ENCODE measurements around the gene ADARB1. TPM values are rescaled to one million over a fixed set of nuclear protein-coding genes. Genes with fewer than 3 reads are reported as not detected.

Gene ADARB1
- total RNA-seq, 1 donor from 2014 or later, result 15.1 TPM

GRCh38 chr21:45103971-45104520 is 29.7 kb downstream of the ADARB1 start:
- ATAC-seq (peak; percentile 20), DNase-seq (ENCODE audit: missing footprints) (no peak)
- intact Hi-C loops (cut with DNase I), result loop anchor here (2.0 kb wide), 2 partner anchors 25 to 33 kb away; no protein-coding TSS in a partner anchor

DNA sequence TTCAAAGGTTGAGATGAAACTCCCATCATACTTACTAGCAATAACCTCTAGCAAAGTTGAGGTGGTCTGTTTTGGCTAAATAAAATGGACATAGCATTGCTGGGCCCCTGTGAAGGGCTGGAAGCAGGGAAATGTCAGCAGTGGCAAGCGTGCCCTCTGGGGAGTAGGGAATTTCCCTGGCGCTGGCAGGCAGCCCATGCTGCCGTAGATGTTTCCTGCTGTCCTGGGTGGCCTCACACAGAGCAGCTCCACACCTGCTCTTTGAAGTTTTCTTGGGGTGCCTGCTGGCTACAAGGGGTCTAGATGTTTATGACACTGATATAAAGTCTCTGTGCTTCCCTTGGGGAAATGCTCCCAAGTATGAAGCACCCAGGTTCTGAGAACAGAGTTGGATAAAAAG is 30.2 kb downstream of the ADARB1 start:
- peak; percentile 81 for ATAC-seq
- DNase-seq (ENCODE audit: missing footprints), result no peak
- intact Hi-C loops (cut with DNase I), result no loop called here

DNA sequence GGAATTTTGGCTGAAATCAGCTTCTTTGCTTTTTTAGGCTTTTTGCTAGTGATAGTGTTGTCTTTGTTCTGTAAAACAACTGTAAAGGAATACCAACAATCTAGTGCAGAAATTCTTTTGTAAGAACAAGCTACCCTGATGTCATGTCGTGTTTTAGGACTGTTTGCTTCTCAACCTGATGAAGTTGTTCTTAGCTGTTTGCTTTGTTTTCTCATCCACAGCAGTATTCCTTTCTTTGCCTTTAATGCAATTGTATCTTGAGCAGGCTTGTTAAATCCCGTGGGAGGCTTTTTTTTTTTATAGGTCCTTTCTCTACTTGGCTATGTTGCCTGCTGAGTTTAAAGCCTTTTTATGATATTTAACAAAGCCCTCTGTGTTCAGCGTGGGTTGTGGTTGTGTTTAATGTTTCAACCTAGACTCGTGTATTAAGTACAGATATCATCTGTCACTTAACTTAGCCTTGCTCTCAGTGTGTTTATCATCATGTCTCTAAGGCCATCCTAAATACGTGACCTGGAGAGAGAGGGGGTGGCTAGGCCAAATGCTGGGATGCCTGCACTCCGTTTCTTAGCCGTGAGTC is 31.6 kb downstream of the ADARB1 start:
- intact Hi-C loops (cut with DNase I), result no loop called here
- ATAC-seq, result no peak
- no peak for DNase-seq (ENCODE audit: missing footprints)

DNA sequence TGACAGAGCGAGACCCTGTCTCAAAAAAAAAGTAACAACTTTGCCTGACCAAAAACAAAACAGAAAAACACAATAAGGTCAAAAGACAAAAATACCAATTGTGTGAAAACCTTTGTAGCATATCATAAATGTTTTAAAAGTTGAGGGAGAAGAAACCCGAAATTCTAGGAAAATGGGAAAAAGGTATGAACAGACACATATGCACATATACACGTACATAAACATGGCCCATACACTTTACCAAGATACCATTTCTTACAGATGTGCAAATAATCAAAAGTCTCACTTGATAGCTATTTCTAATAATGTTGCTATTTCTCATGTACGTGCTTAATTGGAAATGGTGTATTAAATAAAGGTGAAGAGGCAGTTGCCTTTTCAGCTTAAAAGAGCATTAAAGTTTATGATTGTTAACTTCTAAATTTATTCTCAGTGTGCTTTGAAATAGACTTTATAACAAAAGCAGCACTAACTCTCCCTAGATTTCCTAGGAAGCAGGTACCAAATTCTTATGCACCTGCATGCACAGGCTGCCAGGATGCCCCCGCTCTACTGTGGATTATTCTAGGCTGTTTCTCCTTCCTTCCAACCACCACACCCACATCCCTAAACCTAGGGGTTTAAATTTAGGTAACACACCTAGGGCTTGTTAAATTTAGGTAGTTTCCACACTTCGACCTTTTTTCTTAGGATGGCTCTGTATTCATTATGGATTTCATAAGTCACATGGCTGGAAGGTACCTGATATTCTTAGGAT is 33.8 kb downstream of the ADARB1 start:
- DNase-seq (ENCODE audit: missing footprints) (no peak), ATAC-seq (no peak)
- intact Hi-C loops (cut with DNase I), result no loop called here

DNA sequence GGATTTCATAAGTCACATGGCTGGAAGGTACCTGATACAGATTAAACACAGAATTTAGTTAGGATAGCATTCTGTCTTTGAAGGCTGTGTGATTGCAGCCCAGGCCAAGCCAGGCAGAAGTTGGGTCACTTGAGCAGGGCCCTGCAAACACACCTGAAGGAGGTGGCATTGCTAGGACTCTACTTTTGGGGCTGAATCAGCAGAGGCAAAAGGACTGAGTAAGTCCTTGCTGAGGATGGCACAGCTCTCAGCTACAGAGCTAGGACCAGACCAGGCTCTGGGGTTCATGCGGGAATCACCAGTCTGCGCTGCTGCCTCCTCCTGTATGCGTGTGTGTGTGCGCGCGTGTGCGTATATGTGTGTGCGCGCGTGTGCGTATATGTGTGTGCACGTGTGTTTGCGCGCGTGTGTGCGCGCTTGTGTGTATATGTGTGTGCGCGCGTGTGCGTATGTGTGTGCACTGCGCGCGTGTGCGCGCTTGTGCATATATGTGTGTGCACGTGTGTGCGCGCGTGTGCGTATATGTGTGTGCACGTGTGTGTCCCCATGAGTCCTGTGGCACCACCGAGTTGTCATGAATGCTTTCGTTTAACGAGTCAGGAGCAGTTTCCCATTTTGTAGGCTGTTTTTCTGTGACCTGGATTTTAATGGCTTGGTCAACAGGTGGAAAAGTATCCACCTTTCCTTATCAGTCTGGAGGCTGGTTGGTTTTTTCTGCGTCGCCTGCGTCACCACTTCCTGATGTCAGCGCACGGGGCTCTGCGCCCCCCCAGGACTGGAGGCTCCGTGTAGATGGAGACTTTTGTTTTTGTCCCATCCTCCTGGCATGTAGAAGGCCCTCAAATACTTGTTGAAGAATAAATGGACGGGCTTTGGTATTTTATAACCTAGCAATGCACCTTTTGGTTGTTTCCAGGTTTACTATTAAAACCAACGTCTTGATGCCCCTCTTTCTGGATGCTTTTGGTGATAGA is 34.7 kb downstream of the ADARB1 start:
- intact Hi-C loops (cut with DNase I), result no loop called here
- DNase-seq (ENCODE audit: missing footprints) (no peak), ATAC-seq (no peak)

- DNase-seq (ENCODE audit: missing footprints) (no peak), ATAC-seq (no peak)
- intact Hi-C loops (cut with DNase I), result no loop called here
These were observed 35.6 kb downstream of the ADARB1 start for GRCh38 chr21:45109831-45110492.

DNA sequence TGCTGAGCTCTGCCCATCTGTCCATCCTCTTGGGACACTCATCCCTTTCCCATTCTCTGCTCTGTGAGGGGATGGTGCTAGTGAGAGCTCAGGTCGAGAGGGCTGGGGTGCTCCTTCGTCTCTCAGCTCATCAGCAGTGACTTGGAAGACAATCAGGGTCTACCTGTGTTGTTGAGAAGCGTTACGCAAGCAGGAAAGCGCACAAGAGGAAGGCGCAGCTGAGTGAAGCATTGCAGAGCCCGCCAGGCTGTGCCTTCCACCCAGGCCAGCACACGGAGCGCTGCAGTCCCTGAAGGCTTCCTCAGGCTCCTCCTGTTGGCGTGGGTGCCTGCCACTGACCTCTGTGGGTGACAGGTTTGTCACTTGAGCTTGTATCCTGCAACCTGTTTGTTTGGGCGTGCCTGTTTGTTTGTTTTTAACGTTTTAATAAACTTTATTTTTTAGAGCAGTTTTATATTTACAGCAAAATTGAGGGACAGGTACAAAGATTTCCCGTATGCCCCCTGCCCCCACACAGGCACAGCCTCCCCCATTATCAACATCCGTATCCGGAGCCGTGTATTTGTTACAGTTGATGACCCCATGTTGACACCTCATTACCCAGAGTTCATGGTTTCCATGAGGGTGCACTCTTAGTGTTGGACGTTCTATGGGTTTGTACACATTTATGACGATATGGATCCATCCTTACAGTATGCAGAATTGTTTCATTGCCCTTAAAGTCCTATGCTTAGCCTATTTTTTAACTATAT is 36.7 kb downstream of the ADARB1 start:
- no peak for ATAC-seq
- intact Hi-C loops (cut with DNase I), result no loop called here
- no peak for DNase-seq (ENCODE audit: missing footprints)

- no peak for DNase-seq (ENCODE audit: missing footprints)
- intact Hi-C loops (cut with DNase I), result no loop called here
- ATAC-seq, result no peak
These were observed 37.3 kb downstream of the ADARB1 start for GRCh38 chr21:45111703-45112102.

- DNase-seq (ENCODE audit: missing footprints) (no peak), ATAC-seq (no peak)
- intact Hi-C loops (cut with DNase I), result no loop called here
These were observed 38.0 kb downstream of the ADARB1 start for GRCh38 chr21:45112371-45112770.

DNA sequence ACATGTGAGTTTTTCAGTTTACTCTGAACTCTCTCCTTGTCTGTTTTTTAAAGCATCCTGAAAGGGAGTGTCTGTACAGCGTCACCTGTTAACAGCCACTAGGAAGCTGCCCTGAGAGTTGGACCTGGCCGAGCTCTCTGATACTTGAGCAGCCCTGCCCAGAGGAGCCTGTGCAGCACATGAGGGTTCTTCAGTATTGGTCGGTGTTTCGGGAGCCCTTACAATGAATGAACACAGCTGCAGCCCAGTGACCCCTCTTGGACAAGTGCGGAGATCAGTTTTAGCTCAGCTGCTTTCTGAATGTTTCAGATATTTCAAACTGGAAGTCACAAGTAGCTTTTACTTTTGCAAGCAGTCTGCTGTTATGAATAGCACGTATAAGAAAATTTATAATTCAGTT is 39.2 kb downstream of the ADARB1 start:
- ATAC-seq (peak; percentile 44), DNase-seq (ENCODE audit: missing footprints) (no peak)
- intact Hi-C loops (cut with DNase I), result no loop called here

- ATAC-seq (peak; percentile 80), DNase-seq (ENCODE audit: missing footprints) (no peak)
- intact Hi-C loops (cut with DNase I), result no loop called here
These were observed 39.7 kb downstream of the ADARB1 start for GRCh38 chr21:45114072-45114471.

DNA sequence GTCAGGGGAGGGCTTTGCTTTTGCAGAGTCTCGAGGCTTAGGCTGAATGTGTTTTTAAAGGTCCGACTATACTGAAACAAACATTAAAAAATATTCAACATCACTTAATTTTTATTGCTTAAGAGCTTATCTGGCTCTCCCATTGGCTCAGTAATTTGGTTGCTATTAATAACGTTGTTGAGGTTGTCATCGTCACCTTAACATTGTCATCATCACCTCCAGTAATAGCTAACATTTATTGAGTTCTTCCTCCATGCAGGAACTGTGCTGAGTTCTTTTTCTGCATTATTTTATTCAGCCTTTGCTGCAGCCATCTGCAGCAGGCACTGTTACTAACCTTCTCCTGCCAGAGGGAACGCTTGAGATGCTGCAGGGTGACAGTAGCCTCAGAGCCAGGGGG is 40.1 kb downstream of the ADARB1 start:
- DNase-seq (ENCODE audit: missing footprints), result no peak
- intact Hi-C loops (cut with DNase I), result no loop called here
- peak; percentile 72 for ATAC-seq

DNA sequence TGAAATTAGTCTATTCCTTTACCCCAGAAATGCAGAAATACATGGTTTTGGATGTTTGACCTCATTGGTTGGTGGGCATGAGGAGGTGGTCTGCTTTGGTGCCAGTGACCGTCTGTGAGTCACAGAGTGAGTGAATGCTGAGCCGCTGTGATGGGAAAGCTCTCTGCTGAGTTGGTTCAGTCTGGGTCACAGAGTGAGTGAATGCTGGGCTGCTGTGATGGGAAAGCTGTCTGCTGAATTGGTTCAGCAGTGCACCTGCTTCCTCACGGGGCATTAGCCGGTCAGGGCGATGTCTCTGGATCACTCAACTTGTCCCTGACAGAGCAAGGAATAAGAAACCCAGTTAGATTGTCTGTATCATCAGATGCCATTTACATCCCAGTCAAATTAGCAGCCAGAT is 40.8 kb downstream of the ADARB1 start:
- ATAC-seq, result no peak
- intact Hi-C loops (cut with DNase I), result no loop called here
- DNase-seq (ENCODE audit: missing footprints), result no peak

DNA sequence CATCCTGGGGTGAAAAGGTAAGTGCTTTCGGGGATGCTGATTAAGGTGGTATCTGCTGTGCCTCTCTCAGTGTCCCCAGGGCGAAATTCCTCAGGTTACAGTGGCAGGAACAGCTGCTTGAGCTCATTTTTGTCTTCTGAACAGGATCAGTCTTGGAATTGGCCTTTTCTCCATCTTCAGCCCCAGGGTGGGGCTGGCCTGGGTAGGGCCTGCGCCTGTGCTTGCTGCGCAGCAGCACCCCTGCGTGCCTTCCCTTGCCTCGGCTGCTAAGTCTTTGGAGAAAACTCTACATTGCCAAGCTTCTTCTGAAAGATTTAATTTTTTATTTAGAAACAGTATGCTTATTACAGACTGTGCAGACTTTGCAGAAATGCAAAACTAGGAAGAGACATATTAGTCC is 41.7 kb downstream of the ADARB1 start:
- DNase-seq (ENCODE audit: missing footprints) (no peak), ATAC-seq (no peak)
- intact Hi-C loops (cut with DNase I), result no loop called here

DNA sequence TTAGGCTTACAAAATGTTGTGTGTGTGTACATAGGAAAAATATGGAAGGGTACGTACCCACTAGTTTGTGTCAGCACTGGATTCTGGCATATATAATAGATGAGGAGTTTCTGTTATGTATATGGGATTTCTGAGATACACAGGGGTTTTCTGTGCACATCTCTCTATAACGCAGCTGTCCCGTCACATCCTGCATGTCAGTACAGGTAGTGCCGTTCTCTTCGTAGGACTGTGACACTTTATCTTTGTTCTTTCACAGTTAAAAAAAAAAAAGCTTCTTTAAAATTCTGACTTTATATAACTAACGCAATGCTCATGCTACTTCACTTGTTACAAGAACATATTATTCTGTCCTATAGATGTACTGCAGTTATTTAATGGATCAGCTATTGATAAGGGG is 42.9 kb downstream of the ADARB1 start:
- DNase-seq (ENCODE audit: missing footprints), result no peak
- ATAC-seq, result no peak
- intact Hi-C loops (cut with DNase I), result no loop called here

GRCh38 chr21:45118099-45118498 is 43.7 kb downstream of the ADARB1 start:
- no peak for ATAC-seq
- DNase-seq (ENCODE audit: missing footprints), result no peak
- intact Hi-C loops (cut with DNase I), result no loop called here

- ATAC-seq (no peak), DNase-seq (ENCODE audit: missing footprints) (no peak)
- intact Hi-C loops (cut with DNase I), result no loop called here
These were observed 45.4 kb downstream of the ADARB1 start for GRCh38 chr21:45119812-45120211.

DNA sequence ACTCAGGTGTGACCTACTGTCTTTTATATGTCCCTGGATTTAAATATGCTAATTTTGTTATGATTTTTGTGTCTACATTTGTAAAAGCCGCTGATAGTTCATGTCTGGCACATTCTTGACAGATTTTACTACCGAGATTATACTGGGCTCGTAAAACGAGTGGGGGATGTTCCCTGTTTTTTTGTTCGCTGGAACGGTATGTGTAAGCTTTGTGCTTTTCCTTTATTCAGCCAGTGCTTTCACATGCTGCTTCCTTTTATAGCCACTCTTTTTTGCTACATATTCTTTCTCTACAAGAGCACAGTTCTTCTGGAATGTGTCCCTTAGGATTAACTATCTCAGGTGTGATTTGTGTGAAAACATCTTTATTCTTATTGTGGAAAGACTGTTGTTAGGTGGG is 46.6 kb downstream of the ADARB1 start:
- ATAC-seq, result no peak

More for the DNA sequence above, 46.6 kb downstream of the ADARB1 start:
- intact Hi-C loops (cut with DNase I), result no loop called here
- no peak for DNase-seq (ENCODE audit: missing footprints)
